ENCODE measurements around the gene UNC93A.
"Not testable (repeated sequence)": the region's sequence is repeated elsewhere in the genome, so short reads cannot be mapped to it uniquely, and the experiment has no call there.

UNC93A gene

GRCh38 chr6:167290786-167291622 is at the start of gene UNC93A:
Gene UNC93A (plus strand): TSS chr6:167291315. CDS start chr6:167291490, 175 bp downstream.
- DNase-seq (ENCODE audit: low read depth in 2 of 2): no peak

- DNase-seq (ENCODE audit: low read depth in 2 of 2): not testable (repeated sequence)
Measured at GRCh38 chr6:167241321-167242134, 49.6 kb upstream of the UNC93A start.

- not testable (repeated sequence) for DNase-seq (ENCODE audit: low read depth in 2 of 2)
Measured at GRCh38 chr6:167242135-167242506, 49.0 kb upstream of the UNC93A start.

GRCh38 chr6:167242511-167243051 is 48.5 kb upstream of the UNC93A start:
- DNase-seq (ENCODE audit: low read depth in 2 of 2): not testable (repeated sequence)

GRCh38 chr6:167244064-167244960 is 46.8 kb upstream of the UNC93A start:
- DNase-seq (ENCODE audit: low read depth in 2 of 2): no peak

- no peak for DNase-seq (ENCODE audit: low read depth in 2 of 2)
Measured at GRCh38 chr6:167244991-167245390, 46.1 kb upstream of the UNC93A start.

- no peak for DNase-seq (ENCODE audit: low read depth in 2 of 2)
Measured at GRCh38 chr6:167245591-167245990, 45.5 kb upstream of the UNC93A start.

- DNase-seq (ENCODE audit: low read depth in 2 of 2): no peak
Measured at GRCh38 chr6:167247814-167248595, 43.1 kb upstream of the UNC93A start.

GRCh38 chr6:167248878-167249455 is 42.1 kb upstream of the UNC93A start:
- not testable (repeated sequence) for DNase-seq (ENCODE audit: low read depth in 2 of 2)

- no peak for DNase-seq (ENCODE audit: low read depth in 2 of 2)
Measured at GRCh38 chr6:167252271-167252670, 38.8 kb upstream of the UNC93A start.

- DNase-seq (ENCODE audit: low read depth in 2 of 2): no peak
Measured at GRCh38 chr6:167255918-167256553, 35.1 kb upstream of the UNC93A start.

GRCh38 chr6:167258646-167259045 is 32.5 kb upstream of the UNC93A start:
- DNase-seq (ENCODE audit: low read depth in 2 of 2): no peak

GRCh38 chr6:167266057-167266829 is 24.9 kb upstream of the UNC93A start:
- not testable (repeated sequence) for DNase-seq (ENCODE audit: low read depth in 2 of 2)

- DNase-seq (ENCODE audit: low read depth in 2 of 2): no peak
Measured at GRCh38 chr6:167266830-167267555, 24.1 kb upstream of the UNC93A start.

GRCh38 chr6:167267556-167267898 is 23.6 kb upstream of the UNC93A start:
- not testable (repeated sequence) for DNase-seq (ENCODE audit: low read depth in 2 of 2)

- no peak for DNase-seq (ENCODE audit: low read depth in 2 of 2)
Measured at GRCh38 chr6:167267921-167268401, 23.2 kb upstream of the UNC93A start.

- DNase-seq (ENCODE audit: low read depth in 2 of 2): no peak
Measured at GRCh38 chr6:167268683-167269280, 22.3 kb upstream of the UNC93A start.

Data from stimulated activated CD8-positive, alpha-beta memory T cell treated with anti-CD3 and anti-CD28 coated beads, Interleukin-7, amount 100 ng/mL, for 1 hour (primary cell).